Mesangial cell (primary cell): ENCODE measurements around the gene DNMT1. TPM values are rescaled to one million over a fixed set of nuclear protein-coding genes. Genes with fewer than 3 reads are reported as not detected.

Experiments used
- total RNA-seq: library from RNA; depleted of rRNA; stranded (reverse); fragments of >200 nt; gene quantifications from 2 replicates; pipeline ENCODE4 v1.2.3, GENCODE V29; 2015

Gene DNMT1
- total RNA-seq, result 37.1 and 155 TPM in 2 replicates

GRCh38 chr19:10194500-10195198, at the start of gene DNMT1:
Gene DNMT1, minus strand, starts transcription at chr19:10194953. Its CDS starts 54 bp downstream, at chr19:10194899.

DNA sequence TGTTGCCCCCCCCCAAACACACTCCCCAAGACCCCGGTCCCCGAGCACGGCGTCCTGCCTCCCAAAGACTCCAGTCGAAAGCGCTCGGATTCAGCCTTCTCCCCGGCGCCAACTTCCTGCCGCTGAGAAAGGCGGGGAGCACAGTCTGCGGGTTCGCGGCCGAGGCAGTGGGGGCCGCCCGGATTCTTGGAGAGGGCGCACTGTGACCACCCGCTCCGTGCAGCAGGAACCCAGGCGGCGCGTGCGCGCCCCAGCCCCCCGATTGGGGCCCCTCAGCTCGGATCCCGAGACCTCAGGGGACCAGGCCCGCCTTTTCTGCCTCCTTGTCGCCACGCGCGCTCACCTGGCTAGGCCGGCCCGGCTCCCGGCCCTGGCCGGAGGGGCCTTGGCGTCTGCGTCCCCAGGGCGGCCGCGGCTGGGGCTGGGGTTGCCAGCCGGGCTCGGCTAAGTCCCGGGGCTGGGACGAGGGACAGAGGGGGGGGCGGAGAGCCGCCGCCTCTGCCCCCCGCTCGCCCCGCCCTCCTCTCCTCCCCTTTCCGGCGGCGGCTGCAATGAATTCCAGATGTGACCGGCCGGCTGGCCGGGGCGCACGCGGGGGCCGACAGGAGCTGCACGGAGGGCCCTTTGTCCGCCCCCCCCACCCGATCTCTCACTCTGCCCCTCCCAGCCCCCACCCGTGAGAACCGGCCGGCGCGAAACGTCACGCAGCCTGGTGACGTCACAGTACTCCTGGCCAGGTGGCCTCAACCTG, 36.3 kb upstream of the DNMT1 start, which contains the start of gene S1PR2:
Gene S1PR2, minus strand, starts transcription at position 471 of the 751 bp plus-strand sequence. CDS start 6,426 bp downstream, outside the sequence.

DNA sequence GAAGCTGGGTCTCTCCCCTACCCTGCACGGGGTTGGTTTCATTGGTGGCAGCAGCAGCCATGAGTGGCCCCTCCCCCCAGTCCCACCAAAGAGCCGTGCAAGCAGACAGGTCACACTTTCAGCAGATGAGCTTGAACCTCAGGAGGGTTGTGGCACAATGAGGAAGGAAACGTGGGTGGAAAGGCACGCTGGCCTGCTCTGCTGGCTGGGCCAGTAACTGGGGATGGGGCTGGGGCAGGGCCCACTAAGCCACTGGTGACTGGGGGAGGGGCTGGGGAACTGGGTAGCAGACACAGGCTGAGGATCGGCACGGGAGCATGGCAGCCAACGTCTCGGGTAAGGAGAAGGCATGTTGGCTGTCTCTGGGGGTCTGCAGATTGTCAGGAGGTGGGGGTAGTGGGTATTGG, 83.3 kb downstream of the DNMT1 start, which contains the start of gene P2RY11:
Gene P2RY11, plus strand, starts transcription at position 289 of the 407 bp plus-strand sequence. Its CDS starts 29 bp downstream, at position 318.

GRCh38 chr19:10106100-10106936, 88.4 kb downstream of the DNMT1 start, which contains the start of gene PPAN:
Gene PPAN, plus strand, starts transcription at chr19:10106362. Its CDS starts 33 bp downstream, at chr19:10106395.

GRCh38 chr19:10085641-10086590, 108.8 kb downstream of the DNMT1 start, which contains the start of gene SHFL:
Gene SHFL, plus strand, starts transcription at chr19:10086317. Its CDS starts 111 bp downstream, at chr19:10086428.

Other genes with a start within 250 kb of the DNMT1 start
- gene COL5A3, start 184.4 kb downstream of the DNMT1 start, total RNA-seq, result 0.25 and 0.98 TPM in 2 replicates
- gene RDH8, start 181.5 kb downstream of the DNMT1 start, total RNA-seq, result not detected in 2 replicates
- gene SHFL, start 108.6 kb downstream of the DNMT1 start, total RNA-seq, result 7.5 and 21.2 TPM in 2 replicates
- gene ANGPTL6, start 92.3 kb downstream of the DNMT1 start, total RNA-seq, result 0.89 TPM in 1 of 2 replicates, not detected in the other
- gene PPAN, start 88.6 kb downstream of the DNMT1 start, total RNA-seq, result 25.9 and 43.5 TPM in 2 replicates
- 2.1 and 5.1 TPM in 2 replicates for gene P2RY11, start 83.3 kb downstream of the DNMT1 start, total RNA-seq
- gene EIF3G, start 75.1 kb downstream of the DNMT1 start, total RNA-seq, result 245 and 306 TPM in 2 replicates
- 2.8 and 6.2 TPM in 2 replicates for gene S1PR2, start 36.4 kb upstream of the DNMT1 start, total RNA-seq
- 100 and 139 TPM in 2 replicates for gene MRPL4, start 57.3 kb upstream of the DNMT1 start, total RNA-seq
- 20.5 and 41.3 TPM in 2 replicates for gene ICAM1, start 76.2 kb upstream of the DNMT1 start, total RNA-seq
- gene ICAM4, start 92.0 kb upstream of the DNMT1 start, total RNA-seq, result 0.33 and 1.1 TPM in 2 replicates
- 0.16 and 0.63 TPM in 2 replicates for gene ICAM5, start 95.0 kb upstream of the DNMT1 start, total RNA-seq
- 0.89 and 2.8 TPM in 2 replicates for gene ZGLP1, start 114.9 kb upstream of the DNMT1 start, total RNA-seq
- 21.8 and 37.1 TPM in 2 replicates for gene FDX2, start 121.1 kb upstream of the DNMT1 start, total RNA-seq
- gene RAVER1, start 138.6 kb upstream of the DNMT1 start, total RNA-seq, result 37.5 and 56.5 TPM in 2 replicates
- gene ICAM3, start 144.7 kb upstream of the DNMT1 start, total RNA-seq, result 3.7 and 9.0 TPM in 2 replicates
- gene TYK2, start 185.6 kb upstream of the DNMT1 start, total RNA-seq, result 110 and 147 TPM in 2 replicates
- gene CDC37, start 208.6 kb upstream of the DNMT1 start, total RNA-seq, result 119 and 192 TPM in 2 replicates
- 5.2 and 8.2 TPM in 2 replicates for gene PDE4A, start 225.6 kb upstream of the DNMT1 start, total RNA-seq